GM18909 (cell line): ENCODE measurements around the gene LRRK1.

Experiments used
- ATAC-seq: cut with Tn5 transposase; IDR thresholded peaks from one replicate; pipeline ENCODE4 v1.9.1; 2021; ENCODE audit warnings: mild to moderate bottlenecking; ENCODE audit not compliant: unreplicated experiment, poor library complexity

Gene LRRK1

GRCh38 chr15:101018016-101018415 lies 98.9 kb downstream of the LRRK1 start:
- ATAC-seq, result no peak

DNA sequence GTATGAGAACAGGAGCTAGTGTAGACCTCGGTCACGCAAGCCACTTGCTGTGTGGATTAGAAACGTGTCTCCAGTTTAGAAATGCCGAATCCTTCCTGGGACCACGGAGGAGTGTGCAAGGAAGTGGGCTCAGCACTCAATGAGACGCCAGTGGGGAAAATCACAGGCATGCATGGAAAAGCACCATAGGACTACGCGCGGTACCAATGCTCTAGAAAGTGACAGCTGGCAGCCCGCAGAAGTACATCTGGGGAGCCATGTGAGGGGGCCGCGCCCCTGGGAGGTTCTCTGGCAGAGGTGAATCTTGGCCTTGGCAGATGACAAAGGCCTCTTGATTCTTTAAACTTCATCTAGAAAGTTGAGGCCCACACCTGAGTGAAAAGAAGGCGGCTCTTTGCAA lies 99.3 kb downstream of the LRRK1 start:
- no peak for ATAC-seq

DNA sequence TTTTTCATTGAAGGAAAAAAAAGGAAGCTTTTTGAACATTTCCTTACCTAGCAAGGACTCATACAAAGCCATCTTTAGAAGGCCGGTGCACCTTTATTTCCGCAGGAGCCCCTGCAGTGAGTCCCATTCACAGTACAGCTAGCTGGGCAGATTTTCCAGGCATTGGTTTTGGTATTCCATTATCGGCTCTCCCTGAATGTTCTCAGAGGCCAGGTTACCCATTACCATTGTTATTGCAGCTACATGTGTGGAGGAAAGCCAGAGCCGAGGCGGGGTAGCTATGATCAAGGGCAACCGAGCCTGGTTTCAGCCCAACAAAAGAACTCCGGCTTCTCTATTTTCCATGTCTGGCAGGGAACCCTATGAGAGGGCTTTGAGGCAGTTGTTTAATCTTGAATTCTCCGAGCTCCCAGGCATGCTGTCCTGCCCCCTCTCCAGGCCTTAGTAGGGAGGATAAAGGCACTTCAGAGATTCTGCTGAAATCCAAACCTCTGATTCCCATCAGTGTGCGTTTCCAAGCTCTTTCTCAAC lies 100.3 kb downstream of the LRRK1 start:
- no peak for ATAC-seq

- ATAC-seq, result no peak
Observed at GRCh38 chr15:101020451-101020850, 101.3 kb downstream of the LRRK1 start.

- ATAC-seq, result no peak
Observed at GRCh38 chr15:101020945-101021344, 101.8 kb downstream of the LRRK1 start.

DNA sequence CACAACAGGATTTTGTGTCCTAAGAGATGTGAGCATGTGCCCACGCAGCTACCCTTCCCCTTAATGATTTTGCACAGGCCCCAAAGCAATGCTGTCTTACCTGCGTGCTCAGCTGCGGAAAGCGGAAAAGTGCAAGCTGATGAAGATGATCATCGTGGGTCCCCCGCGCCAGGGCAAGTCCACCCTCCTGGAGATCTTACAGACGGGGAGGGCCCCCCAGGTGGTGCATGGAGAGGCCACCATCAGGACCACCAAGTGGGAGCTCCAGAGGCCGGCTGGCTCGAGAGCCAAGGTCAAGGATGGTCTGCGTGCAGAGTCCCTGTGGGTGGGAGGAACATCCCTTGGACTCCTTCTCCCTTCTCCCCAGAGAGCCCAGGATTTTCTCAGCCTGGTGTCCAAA lies 103.1 kb downstream of the LRRK1 start:
- no peak for ATAC-seq

DNA sequence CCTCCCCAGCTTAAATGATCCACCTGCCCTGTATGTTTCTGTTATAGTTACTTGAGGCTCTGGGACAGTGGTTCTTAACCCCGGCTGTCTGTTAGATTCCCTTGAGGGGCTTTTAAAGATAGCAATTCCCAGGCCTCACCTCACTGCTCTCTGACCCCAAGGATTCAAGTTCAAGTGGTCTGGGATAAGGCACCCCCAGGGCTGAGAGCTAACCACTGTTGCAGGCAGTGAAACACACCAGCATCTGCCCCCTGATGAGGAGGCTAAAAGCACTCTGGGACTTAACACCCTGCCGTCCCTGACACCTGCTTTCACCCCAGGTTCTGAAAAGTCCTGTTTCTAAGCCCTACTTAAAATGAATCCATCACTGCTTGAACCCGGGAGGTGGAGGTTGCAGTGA lies 103.7 kb downstream of the LRRK1 start:
- no peak for ATAC-seq

- no peak for ATAC-seq
Observed at GRCh38 chr15:101023501-101024072, 104.4 kb downstream of the LRRK1 start.

GRCh38 chr15:101024073-101024695 lies 105.0 kb downstream of the LRRK1 start:
- no peak for ATAC-seq

GRCh38 chr15:101024706-101025500 lies 105.7 kb downstream of the LRRK1 start:
- no peak for ATAC-seq

DNA sequence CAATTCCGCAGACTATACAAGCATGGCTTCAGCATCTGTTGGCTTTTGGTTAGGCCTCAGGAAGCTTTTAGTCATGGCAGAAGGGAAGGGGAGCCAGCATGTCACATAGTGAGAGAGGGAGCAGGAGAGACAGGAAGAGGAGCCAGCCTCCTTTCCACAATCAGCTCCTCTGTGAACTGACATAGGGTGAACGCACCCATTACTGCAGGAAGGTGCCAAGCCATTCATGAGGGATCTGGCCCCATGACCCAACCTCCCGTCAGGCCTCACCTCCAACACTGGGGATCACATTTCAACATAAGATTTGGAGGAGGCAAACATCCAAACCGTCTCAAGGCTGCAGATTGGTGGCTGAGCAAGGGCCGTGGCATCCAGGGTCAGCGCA lies 106.3 kb downstream of the LRRK1 start:
- no peak for ATAC-seq

- ATAC-seq, result no peak
Observed at GRCh38 chr15:101025896-101026631, 106.9 kb downstream of the LRRK1 start.

DNA sequence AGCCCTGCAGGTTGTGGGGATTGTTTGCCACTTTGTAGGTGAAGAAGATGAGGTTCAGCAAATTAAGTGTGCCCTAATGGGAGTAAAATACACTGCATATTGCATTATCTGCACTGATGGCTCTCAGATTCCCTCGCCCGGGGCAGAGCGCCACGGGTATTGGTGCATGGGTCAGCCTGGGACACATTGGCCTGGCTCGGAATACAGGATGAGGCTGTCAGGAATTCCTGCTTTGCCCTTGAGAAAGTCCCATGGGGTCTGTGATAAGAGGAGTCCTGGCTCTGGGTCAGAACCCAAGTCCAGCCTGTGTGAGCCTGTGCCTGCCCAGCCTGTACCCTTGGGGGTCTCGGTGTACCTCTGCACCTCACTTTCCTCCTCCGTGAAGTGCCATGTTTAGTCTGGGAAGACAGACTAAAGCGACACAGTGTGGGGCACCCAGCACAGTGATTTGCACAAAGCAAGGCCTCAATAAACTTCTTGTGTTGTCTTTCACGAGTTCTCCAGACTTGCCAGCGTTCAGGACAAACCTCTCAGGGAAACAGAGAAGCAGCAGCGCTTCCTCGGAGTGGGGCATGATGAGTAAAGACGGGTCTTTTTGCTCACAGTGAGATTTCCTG lies 107.6 kb downstream of the LRRK1 start:
- ATAC-seq, result no peak

DNA sequence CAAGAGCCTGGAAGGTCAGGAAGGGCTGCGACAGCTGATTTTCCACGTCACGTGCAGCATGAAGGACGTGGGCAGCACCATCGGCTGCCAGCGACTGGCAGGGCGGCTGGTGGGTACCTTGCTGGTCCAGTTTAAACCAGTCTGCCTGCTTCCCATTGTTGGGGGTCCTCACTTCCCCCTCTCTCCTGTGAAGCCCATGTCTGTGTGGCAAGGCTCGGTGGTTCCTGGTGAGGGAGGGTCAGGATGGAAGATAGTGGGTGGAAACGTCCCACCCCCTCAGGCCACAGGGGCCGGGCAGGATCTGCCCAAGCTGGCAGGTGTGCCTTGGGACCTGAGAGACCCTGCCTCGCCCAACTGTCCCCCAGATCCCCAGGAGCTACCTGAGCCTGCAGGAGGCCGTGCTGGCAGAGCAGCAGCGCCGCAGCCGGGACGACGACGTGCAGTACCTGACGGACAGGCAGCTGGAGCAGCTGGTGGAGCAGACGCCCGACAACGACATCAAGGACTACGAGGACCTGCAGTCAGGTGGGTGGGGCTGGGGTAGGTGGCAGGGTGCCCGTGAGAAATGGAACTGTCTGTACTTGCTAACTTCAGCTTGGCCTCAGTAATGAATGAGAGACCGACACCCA lies 108.2 kb downstream of the LRRK1 start:
- ATAC-seq, result no peak

- ATAC-seq, result no peak
Observed at GRCh38 chr15:101027920-101028319, 108.8 kb downstream of the LRRK1 start.

GRCh38 chr15:101028321-101028720 lies 109.2 kb downstream of the LRRK1 start:
- no peak for ATAC-seq

- no peak for ATAC-seq
Observed at GRCh38 chr15:101028772-101029438, 109.7 kb downstream of the LRRK1 start.

DNA sequence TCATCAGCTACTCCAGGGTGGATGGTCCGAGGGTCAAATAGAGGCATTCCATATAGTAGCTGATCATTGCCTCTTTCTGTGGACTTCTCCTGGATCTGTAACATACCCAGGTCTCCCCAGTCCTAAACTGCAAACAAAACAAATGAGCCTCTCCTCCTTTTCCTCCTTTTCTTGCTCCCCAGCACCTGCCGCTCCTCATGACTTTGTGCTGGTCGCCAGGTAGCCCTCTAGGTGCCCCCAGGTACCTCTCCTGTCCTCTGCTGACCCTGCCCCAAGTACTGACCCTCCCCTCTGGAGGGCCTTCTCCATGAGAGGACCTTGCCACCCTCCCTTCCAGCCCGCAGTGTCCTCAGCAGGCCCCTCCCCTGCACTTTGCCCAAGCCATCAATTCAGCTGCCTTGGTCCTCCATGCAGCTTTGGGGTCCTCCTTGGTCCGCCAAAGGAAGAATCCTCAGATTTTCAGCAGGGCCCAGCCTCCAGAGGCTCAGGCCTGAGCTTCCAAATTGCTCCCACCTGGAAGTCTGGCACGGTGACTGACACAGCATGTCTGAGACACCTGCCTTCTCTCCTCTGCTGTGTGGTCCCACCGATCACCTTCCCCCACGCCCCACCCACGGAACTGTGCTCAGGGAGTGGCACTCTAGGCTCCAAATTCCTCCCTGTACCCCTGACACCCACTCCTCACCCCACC lies 111.0 kb downstream of the LRRK1 start:
- no peak for ATAC-seq

DNA sequence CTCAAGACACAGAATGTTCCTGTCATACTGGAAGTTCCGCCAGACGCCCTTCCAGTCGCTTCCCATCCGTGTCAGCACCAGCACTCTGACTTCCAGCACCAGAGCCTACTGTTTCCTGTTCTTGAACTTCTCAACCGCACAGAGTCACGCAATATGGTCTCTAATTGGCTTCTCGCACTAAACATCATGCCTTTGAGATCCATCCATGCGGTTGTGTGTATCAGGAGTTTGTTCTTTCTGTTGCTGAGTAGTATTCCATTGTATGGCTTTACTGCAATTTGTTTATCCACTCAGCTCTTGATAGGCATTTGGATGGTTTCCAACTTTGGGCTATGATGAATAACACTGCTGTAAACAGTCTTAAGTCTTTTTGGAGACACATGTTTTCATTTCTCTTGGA lies 112.1 kb downstream of the LRRK1 start:
- ATAC-seq, result no peak
